Body of pancreas (tissue), 4 donors: ENCODE measurements around the gene KMT2D. TPM values are rescaled to one million over a fixed set of nuclear protein-coding genes. Genes with fewer than 3 reads are reported as not detected.

ENCODE experiments used
- ATAC-seq: fragments of 150-250 bp; one replicate; pipeline ENCODE4 v1.9.1; 2016
- DNase-seq, 4 donors: peaks; one replicate each; pipeline ENCODE4 v3.0.0-alpha.2; 2019
- H3K27ac ChIP-seq, 4 donors: fragments of 200-600 bp; sonication (generic); 1 replicate in 3 of 4; 2 replicates in 1 of 4; pipeline versions ENCODE4 v1.5.1 to v1.6.1; 2016 to 2019; ENCODE audit warnings: mild to moderate bottlenecking in 1 of 4, mixed read lengths in 1 of 4, moderate library complexity in 1 of 4
- H3K27me3 ChIP-seq, 2 donors: fragments of 200-600 bp; sonication (generic); one replicate each; pipeline ENCODE4 v1.6.0; 2016; ENCODE audit warnings: mild to moderate bottlenecking in 1 of 2
- H3K36me3 ChIP-seq, 2 donors: fragments of 200-600 bp; sonication (generic); replicated peaks in 1 of 2; 2 replicates each; pipeline ENCODE4 v1.5.1; 2016; ENCODE audit warnings: low read depth in 2 of 2; ENCODE audit not compliant: insufficient read depth in 1 of 2
- H3K4me1 ChIP-seq: fragments of 200-600 bp; sonication (generic); one replicate; pipeline ENCODE4 v1.6.0; 2016
- H3K4me3 ChIP-seq, 2 donors: fragments of 200-600 bp; sonication (generic); 1 replicate in 1 of 2; 2 replicates in 1 of 2; pipeline ENCODE4 v1.5.1; 2016 to 2019
- H3K9me3 ChIP-seq, 3 donors: fragments of 200-600 bp; sonication (generic); 1 replicate in 2 of 3; 2 replicates in 1 of 3; pipeline ENCODE4 v1.5.1; 2016
- POLR2A ChIP-seq, 3 donors: fragments of 450-650 bp; IDR thresholded peaks; one replicate each; pipeline ENCODE4 v1.6.1; 2016; ENCODE audit warnings: antibody characterized with exemption in 3 of 3, mild to moderate bottlenecking in 2 of 3
- WGBS, 2 donors: methylation state at CpG; one replicate each; pipeline ENCODE4 v1.1.5; 2017; 5-methylcytosine and 5-hydroxymethylcytosine counted together
- intact Hi-C: fragments of 100-400 bp; cut with DNase I; formaldehyde crosslinking; loops from one replicate; pipeline ENCODE4 v1.15.1; 2023
- total RNA-seq, 2 donors: library from RNA; depleted of rRNA; stranded (reverse); fragments of >200 nt; gene quantifications; one replicate each; pipeline ENCODE4 v1.1.0, GENCODE V29; 2016
- TF ChIP-seq, protein P1 (sequence below), 7 experiments: fragments of 450-650 bp in 4 of 7; fragments of 200-600 bp in 3 of 7; sonication (generic) in 3 of 7; IDR thresholded peaks; one replicate each; pipeline ENCODE4 v1.5.1; 2016 to 2019; ENCODE audit warnings: antibody characterized with exemption in 7 of 7

The KMT2D gene, protein sequence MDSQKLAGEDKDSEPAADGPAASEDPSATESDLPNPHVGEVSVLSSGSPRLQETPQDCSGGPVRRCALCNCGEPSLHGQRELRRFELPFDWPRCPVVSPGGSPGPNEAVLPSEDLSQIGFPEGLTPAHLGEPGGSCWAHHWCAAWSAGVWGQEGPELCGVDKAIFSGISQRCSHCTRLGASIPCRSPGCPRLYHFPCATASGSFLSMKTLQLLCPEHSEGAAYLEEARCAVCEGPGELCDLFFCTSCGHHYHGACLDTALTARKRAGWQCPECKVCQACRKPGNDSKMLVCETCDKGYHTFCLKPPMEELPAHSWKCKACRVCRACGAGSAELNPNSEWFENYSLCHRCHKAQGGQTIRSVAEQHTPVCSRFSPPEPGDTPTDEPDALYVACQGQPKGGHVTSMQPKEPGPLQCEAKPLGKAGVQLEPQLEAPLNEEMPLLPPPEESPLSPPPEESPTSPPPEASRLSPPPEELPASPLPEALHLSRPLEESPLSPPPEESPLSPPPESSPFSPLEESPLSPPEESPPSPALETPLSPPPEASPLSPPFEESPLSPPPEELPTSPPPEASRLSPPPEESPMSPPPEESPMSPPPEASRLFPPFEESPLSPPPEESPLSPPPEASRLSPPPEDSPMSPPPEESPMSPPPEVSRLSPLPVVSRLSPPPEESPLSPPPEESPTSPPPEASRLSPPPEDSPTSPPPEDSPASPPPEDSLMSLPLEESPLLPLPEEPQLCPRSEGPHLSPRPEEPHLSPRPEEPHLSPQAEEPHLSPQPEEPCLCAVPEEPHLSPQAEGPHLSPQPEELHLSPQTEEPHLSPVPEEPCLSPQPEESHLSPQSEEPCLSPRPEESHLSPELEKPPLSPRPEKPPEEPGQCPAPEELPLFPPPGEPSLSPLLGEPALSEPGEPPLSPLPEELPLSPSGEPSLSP (N-terminal part only)
- 10 to 100 TPM; 38.4 to 51.1 TPM for total RNA-seq

DNA sequence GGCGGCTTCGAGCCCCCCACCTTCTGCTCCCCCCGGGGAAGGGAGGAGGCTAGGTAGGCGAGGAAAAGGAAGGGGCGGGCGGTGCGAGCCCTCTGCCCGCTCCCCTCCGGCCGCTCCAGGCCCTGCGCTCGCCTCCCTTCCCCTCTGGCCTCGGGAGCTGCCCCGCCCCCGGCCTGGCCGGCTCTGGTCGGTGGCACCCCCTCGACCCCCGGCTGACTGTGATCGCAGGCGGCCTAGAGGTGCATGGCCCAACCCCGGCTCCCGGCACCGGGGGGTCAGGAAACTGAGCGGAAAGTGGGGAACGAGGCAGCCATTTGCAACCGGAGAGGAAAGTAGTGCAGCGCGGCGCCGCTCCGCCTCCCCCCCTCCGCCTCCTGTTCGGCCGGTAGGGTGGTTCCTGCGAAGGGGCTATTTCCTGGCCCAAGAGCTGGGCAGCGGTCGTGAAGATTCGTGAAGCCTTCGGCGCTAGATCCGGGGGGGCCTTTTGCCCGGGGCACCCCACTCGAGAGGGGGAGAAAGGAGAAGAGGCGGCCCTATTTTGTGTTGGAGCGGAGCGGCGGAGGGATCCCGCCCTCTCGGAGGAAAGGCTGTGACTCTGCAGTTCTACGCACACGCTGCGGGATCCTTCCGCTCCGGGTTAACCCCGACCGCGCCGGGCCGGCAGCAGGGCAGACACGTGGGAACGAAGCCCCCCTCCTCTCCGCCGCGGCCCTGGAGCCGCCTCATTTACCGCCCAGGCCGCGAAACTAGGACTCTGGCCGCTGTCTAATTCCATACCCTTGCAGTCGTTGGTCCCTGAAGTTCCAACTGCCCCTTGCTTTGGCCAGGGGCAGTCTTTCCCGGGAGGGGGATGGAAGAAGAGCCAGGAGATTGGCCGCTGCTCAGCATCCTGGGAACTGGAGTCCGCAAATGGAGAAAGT is at the start of gene KMT2D:
KMT2D (minus strand) TSS at position 558 of the 920 bp plus-strand sequence. CDS start 5,470 bp downstream, outside the sequence.
- intact Hi-C loops = no loop called here

GRCh38 chr12:49109641-49110463 is 49.3 kb upstream of the KMT2D start:
- Histone ChIP-seq H3K36me3 (no peaks in the 10 kb centered on the region), H3K9me3 (no peaks in the 10 kb centered on the region), H3K27me3 (no peaks in the 10 kb centered on the region), H3K27ac (peak overlapping the region; percentile 88 to 96 (median 93)), H3K4me3 (peak overlapping the region; percentile 67 to 86), H3K4me1 (peaks cover 35% of the 10 kb centered on the region)
- DNase-seq (peak in 2 of 4 donors; percentile 26 to 32), ATAC-seq (peak; percentile 9)
- intact Hi-C loops = no loop called here
- no peak for TF ChIP-seq POLR2A (IDR thresholded peaks at IDR 0.05)
- TF ChIP-seq, protein P1, sequence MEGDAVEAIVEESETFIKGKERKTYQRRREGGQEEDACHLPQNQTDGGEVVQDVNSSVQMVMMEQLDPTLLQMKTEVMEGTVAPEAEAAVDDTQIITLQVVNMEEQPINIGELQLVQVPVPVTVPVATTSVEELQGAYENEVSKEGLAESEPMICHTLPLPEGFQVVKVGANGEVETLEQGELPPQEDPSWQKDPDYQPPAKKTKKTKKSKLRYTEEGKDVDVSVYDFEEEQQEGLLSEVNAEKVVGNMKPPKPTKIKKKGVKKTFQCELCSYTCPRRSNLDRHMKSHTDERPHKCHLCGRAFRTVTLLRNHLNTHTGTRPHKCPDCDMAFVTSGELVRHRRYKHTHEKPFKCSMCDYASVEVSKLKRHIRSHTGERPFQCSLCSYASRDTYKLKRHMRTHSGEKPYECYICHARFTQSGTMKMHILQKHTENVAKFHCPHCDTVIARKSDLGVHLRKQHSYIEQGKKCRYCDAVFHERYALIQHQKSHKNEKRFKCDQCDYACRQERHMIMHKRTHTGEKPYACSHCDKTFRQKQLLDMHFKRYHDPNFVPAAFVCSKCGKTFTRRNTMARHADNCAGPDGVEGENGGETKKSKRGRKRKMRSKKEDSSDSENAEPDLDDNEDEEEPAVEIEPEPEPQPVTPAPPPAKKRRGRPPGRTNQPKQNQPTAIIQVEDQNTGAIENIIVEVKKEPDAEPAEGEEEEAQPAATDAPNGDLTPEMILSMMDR (IDR thresholded peaks at IDR 0.05) = no peak
- 7 to 11% methylated on average over 11 to 33 of the region's 33 CpGs for WGBS, 2 donors

More for the DNA sequence above, at the start of gene KMT2D:
- Histone ChIP-seq H3K27ac (peak within 1 kb of the TSS; percentile 84 to 97 (median 95)), H3K4me3 (peak within 1 kb of the TSS; percentile 72 to 87), H3K36me3 (no peaks in the 10 kb centered on the region), H3K27me3 (no peaks in the 10 kb centered on the region), H3K9me3 (no peaks in the 10 kb centered on the region), H3K4me1 (peaks cover 39% of the 10 kb centered on the region)
- ATAC-seq (peak; percentile 91), DNase-seq (peak; percentile 86 to 92 (median 90))
- WGBS, 2 donors = 0% methylated on average over 12 to 69 of the region's 74 CpGs
- peak; percentile 50 to 76 (median 73) for TF ChIP-seq POLR2A (IDR thresholded peaks at IDR 0.05)
- TF ChIP-seq, protein P1 (IDR thresholded peaks at IDR 0.05) = peak in 4 of 7 experiments; percentile 49 to 97 (median 82)

DNA sequence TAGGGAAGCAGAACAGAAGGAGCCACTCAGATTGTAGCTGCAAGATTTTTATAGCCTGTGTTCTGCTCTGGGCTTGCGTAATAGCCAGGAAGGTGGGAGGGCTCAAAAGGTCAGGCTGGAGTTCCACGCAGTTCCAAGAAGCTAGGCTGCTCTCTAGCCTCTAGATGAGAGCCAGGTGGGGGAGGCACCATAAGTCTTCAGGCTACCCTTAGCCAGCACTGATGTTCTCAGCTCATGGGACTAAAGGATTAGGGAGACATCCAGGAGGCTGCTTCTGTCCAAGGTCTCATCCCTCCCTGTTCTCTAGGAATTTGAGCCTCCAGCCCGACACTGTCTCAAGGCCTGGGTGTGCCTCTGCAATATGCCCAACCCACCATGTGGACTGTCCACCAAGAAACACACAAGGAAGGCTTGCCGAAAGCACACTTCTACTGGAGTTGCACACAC is 48.4 kb upstream of the KMT2D start:
- Histone ChIP-seq H3K27me3 (no peaks in the 10 kb centered on the region), H3K36me3 (no peaks in the 10 kb centered on the region), H3K4me3 (no peak overlapping the region), H3K9me3 (no peaks in the 10 kb centered on the region), H3K4me1 (peaks cover 35% of the 10 kb centered on the region), H3K27ac (peak overlapping the region in 3 of 4 donors; percentile 92 to 96 (median 94))
- intact Hi-C loops = no loop called here
- WGBS, 2 donors = 15 to 29% methylated on average over 4 of the region's 4 CpGs
- DNase-seq (peak; percentile 48 to 72 (median 61)), ATAC-seq (peak; percentile 17)
- TF ChIP-seq POLR2A (IDR thresholded peaks at IDR 0.05) = no peak
- TF ChIP-seq, protein P1 (IDR thresholded peaks at IDR 0.05) = no peak
